NK-92 (cell line): ENCODE data around the gene PARD3B.

Experiments used
- DNase-seq: peaks from one replicate; lab custom pipeline; 2025; ENCODE audit not compliant: unreplicated experiment; lab: John Stamatoyannopoulos, UW

Gene PARD3B

DNA sequence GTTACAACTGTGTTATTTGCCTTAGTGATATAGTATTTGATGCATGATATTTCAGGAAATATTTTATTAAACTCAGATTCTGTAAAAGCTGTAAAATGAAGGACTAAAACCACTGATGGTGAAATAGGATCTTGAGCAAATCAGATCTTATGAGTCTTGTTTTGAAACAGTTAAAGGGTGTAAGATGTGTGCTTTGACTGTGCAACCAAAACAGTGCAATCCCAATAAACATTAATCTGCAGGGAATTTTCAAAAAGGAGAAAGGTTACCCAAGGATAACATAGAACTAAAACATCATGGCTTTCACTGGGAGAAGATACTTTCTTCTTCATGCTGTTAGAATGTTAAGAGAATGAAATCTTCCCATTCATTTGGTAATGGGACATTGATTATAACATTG is 378.7 kb downstream of the PARD3B start:
- no peak for DNase-seq

DNA sequence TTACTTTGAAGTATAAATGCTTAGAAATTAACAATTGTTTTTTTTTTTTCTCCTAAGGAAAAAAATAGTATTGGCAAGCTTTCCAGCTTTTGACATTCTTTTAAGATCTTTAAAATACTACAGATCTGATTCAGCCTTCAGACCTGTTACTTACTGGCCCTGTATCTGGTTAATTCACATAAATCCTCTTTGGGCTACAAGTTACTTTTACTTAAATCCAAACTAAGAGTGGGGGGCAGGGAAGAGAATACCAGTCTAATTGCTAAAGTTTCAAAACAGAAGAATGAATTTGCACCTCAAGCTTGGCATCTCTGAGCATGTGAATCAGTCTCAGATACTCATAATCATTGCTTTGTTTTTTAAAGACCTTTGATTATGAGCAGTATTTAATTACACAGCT is 386.3 kb downstream of the PARD3B start:
- DNase-seq, result no peak

- DNase-seq, result no peak
Measured at GRCh38 chr2:204933735-204934374, 388.6 kb downstream of the PARD3B start.

- no peak for DNase-seq
Measured at GRCh38 chr2:204944927-204945326, 399.7 kb downstream of the PARD3B start.

GRCh38 chr2:204945376-204945775 is 400.1 kb downstream of the PARD3B start:
- DNase-seq, result no peak

DNA sequence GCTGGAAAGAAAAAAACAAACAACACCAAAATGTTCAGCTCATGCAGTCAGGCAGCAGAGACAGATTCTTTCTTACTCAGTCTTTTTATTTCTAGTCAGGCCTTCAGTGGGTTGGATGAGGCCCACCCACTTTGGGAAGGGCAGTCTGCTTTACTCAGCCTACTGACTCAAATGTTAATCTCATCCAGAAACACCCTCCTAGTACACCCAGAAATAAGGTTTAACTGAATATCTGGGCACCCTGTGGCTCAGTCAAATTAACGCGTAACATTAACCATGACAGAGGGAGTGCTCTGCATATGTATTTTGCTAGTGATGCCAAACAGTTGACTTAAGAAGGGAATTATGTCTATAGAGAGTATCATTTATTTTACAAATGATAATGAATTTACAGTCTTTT is 401.6 kb downstream of the PARD3B start:
- DNase-seq, result no peak

DNA sequence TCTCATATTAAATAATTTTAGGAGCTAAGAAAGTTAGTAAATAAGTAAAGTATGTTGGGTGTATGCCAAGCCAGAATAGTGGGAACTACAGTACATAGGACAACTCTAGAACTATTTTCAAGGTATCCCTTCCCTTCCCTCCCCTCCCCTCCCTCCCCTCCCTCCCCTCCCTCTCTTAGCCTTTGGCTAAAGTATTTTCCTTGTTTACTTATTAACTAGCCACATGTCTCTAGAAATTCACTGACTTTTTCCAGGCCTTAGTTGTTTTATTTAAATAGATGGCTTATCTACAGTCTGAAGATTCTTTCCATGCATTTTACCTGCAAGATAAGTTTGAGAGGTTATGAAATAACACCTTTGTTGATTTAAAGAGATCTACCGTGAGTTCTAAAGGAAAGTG is 402.1 kb downstream of the PARD3B start:
- no peak for DNase-seq

GRCh38 chr2:204948024-204948763 is 402.9 kb downstream of the PARD3B start:
- DNase-seq, result no peak

GRCh38 chr2:204948822-204949221 is 403.5 kb downstream of the PARD3B start:
- DNase-seq, result no peak

DNA sequence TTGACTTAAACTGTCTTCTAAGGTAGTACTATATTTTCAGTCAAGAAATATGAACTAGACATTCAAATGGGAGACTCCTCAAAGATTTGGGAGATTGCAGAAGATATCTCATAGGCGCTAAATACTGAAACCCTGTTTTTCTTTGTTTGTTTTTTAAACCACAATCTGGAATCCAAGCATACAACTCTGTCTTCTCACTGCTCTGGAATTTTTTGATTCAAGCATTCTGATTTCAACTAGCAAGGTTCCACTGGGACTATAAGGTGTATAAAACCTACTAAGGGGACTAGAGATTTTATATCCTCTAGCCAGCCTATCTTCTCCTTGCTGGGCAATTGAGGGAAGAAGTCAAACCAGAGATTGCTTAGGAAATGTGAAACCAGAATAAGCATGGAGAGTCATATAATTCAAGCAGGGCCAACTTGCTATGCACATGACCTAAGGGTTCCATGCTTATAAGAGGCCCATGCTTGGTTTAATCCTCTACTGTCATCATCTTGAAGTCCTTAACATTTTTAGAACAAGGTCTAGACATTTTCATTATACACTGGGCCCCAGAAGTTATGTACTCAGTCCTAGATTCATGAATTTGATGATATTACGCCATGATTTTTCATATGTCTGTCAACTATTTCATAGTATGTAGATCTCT is 405.5 kb downstream of the PARD3B start:
- no peak for DNase-seq

DNA sequence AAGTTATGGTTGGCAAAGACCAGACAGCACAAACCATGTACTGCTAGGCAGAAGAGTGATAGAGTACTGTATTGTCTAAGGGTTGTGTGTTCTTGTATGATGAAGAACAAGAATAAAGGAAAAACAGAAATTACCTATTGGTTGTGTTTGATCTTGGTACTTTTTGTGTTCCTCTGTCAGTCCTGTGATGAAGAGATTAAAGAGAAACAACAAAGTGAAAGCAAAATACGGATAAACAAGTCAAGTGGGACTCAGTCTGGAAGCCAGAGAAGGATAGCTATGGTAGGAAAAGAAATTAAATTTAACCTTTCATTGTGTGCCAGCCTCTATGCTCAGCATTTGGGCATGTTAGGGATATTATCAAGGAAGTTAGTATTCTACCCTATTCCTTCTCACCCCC is 413.1 kb downstream of the PARD3B start:
- DNase-seq, result no peak

DNA sequence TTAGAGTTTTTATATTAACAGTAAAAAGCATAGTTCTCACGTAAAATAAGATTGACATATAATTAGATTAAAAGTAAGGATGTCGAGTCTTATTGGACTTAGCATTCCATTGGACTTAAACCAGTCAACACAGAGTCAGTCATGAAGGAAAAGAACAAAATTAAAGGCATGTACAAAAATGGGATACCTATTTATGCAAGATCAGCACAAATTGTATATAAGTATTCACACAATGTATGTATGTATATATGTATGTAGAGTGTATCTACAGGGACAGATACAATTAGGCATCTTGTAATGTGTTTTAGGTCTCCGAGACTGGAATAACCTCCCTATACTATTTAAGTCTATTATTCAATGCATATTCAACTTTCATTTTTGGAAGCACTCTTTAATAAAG is 419.1 kb downstream of the PARD3B start:
- no peak for DNase-seq

- no peak for DNase-seq
Measured at GRCh38 chr2:204966245-204966644, 421.0 kb downstream of the PARD3B start.

DNA sequence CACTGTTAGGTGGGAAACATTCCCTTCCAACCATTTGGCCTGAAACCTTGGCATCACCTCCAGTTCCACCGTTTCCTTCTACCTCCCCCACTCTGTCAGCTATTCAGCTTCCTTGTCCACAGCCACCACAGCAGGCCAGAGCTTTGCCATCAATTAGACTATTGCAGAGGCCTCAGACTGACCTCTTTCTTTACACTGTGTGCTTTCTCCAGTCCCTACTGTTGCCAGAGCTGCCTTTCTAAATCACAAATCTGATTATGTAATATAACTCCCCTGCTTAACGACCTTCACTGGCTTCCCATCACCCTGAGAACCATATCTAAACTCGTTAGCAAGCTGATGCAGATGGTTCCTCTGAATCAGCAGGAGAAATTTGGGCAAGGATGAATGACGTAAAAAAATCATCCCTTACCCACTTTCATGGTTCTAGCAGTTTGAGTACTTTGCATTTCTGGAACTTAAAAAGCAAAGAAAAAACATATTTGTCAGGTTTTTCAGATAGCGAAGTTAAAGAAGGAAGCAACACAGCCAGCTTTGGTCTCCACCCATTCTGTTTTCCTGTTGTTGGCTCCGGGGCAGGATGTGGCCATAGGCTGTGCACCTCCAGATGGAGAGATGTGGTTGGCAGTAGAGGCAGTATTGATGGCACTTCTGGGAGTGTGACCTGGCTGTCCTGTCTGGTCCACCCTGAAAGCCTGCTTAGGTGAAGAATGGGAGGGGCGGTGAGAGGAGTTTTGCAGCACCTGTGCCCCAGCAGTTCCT is 422.1 kb downstream of the PARD3B start:
- no peak for DNase-seq

DNA sequence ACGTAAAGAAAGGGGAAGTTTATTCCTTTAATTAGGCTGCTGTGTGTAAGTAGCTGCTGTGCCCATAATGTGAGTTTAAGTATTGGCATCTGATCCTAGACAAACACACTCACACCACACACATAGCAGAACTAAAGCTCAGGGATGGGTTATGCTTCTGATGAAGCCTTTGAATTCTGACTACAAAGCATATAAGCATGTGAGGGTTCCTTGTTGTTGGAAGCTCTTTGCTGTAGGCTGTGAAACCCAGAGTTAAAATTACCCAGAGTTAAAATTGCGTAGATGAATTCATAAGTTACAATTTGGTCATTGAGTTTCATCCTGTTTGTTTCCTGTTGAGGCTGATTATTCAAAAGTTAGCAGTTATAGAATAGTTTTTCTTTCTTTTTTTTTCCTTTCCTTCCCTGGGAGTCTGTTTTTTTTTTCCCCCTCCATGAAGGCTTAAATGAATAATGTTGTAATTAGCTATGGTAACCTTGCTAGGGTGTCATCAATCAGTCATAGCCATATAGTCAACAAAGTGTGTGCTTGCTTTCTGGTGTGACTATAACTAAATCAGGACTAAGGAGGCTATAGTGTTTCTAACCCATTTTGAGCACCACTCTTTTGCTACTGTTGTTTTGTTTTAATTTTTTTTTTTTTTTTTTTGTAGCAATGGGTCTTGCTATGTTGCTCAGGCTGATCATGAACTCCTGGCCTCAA is 426.1 kb downstream of the PARD3B start:
- DNase-seq, result no peak

- no peak for DNase-seq
Measured at GRCh38 chr2:204972161-204972560, 426.9 kb downstream of the PARD3B start.

DNA sequence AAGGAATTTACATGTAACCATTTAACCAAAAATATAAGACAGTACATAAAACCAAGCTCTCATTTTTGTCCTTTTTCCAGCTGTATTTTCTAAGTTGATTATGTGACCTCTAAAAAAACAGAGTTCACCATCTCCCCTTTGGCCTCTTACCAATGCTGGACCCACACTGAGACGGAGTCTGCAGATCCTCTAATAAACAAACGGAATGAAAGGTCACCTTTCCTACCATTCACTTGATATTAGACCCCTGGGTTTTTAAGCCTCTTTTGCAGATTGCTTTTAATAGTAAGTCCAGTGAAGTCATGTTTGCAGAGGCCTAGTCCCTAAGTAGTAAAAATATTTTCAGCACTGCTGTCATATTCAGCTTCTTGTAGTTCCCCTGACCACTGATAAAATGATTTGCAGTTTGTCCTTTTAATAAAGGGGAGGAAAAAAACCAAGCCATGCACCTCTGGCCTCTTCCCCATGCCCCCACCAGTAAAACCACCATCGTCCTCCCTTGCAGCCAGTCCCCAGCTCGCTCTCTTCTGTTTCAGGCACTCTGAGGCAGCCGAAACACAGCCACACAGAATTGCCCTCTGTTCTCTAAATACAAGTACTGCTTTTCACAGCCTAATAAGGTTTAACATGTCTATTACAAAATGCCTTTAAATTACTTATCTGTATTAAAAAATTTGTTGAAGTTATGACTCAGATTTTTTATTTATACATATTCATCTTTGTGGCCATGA is 427.5 kb downstream of the PARD3B start:
- no peak for DNase-seq

DNA sequence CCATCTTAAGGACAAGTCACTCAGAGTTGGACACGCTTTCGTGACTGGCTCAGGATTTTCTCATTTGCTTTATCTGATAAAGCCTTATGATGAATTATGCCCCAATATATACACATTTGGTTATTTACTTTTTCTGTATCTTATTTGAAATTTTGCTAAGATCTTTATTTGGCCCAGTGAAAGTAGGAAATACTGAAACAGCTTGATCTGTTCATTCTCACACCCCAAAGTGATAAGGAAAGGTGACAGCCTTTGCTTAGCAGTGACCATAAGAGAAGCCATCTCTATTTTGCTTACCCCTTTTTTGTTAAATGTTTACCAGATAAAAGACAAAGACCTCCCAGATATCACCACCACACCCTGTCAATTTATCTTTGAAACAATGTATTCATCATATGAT is 428.3 kb downstream of the PARD3B start:
- no peak for DNase-seq

DNA sequence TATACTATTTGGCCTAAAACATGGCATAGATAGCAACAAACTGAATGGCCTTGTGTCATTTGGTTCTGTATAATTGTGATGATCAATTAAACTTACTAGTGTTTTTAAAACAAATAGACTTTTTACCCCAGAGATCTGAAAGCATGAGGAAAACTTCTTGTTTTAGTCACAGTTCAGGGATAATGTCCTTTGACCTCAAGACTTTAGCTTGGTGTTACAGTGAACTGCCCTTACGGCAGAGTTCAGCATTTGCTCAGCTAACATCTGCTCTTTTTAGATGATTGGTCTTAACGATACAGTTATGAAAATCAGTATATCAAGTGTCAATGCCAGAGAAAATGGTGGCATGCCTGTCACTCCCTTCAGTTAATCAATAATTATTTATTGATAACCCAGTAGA is 429.2 kb downstream of the PARD3B start:
- DNase-seq, result no peak

DNA sequence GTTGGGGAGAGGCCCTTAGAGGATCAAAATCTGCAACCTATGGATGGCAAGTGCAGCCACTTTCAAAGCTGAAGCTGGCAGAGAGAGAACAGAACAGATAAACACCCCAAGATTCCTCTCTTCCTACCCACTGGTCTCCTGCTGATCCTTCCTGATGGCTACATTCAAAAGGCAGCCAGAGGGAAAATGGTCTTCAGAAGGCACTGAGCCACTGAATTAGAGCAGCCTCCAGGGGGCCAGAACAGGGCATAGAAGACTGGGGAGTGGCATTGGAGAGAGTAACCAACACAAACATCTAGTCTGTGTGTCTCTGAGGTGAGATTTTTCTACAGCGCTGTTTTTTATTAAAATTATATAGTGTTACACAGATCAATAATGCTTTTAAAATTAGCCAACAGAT is 432.6 kb downstream of the PARD3B start:
- DNase-seq, result no peak
